Activated T-cell treated with anti-CD3 and anti-CD28 coated beads, Interleukin-2, amount 50 U/mL, for 24 hours (primary cell): ENCODE results near the gene DMRT1.

Source experiments
- DNase-seq: peaks from one replicate; pipeline ENCODE4 v3.0.0-alpha.2; 2020
- H3K27ac Mint-ChIP-seq: 2 replicates; pipeline ENCODE4 v1.8.0; 2020; ENCODE audit warnings: mild to moderate bottlenecking, mixed read lengths
- H3K27me3 Mint-ChIP-seq: 2 replicates; pipeline ENCODE4 v1.8.0; 2020; ENCODE audit warnings: mixed read lengths
- H3K36me3 Mint-ChIP-seq: 2 replicates; pipeline ENCODE4 v1.8.0; 2020; ENCODE audit warnings: low read depth, mixed read lengths
- H3K4me1 Mint-ChIP-seq: 2 replicates; pipeline ENCODE4 v1.8.0; 2020; ENCODE audit warnings: low read depth, mixed read lengths
- H3K4me3 Mint-ChIP-seq: 2 replicates; pipeline ENCODE4 v1.8.0; 2020; ENCODE audit warnings: mild to moderate bottlenecking, moderate library complexity, mixed read lengths
- H3K9me3 Mint-ChIP-seq: 2 replicates; pipeline ENCODE4 v1.8.0; 2020; ENCODE audit warnings: mixed read lengths

DMRT1 gene

DNA sequence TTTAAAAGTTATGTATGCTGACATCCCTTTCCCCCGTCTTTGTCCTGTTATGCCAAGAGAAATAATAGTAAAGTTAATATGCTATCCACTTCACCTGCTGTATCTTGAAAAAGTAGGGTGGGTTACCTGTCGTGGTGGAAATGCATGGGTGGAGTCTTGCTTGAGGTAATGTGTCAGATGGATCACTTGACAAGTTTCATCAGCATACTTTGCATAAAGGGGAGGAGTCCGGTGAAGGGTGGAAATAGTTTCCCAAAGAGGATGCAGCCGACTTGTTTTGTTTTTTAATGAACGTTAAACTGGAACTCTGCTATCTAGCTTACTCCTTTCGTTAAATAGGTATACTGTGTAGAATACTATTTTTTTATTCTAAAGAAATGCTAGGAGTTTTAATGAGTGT is 125.9 kb downstream of the DMRT1 start:
- H3K36me3 Mint-ChIP-seq, result no peaks in the 10 kb centered on the region
- H3K9me3 Mint-ChIP-seq, result no peaks in the 10 kb centered on the region
- H3K27me3 Mint-ChIP-seq, result peaks cover 88% of the 10 kb centered on the region
- peaks cover 18% of the 10 kb centered on the region for H3K4me1 Mint-ChIP-seq
- no peak overlapping the region for H3K27ac Mint-ChIP-seq
- no peak overlapping the region for H3K4me3 Mint-ChIP-seq
- DNase-seq, result no peak

DNA sequence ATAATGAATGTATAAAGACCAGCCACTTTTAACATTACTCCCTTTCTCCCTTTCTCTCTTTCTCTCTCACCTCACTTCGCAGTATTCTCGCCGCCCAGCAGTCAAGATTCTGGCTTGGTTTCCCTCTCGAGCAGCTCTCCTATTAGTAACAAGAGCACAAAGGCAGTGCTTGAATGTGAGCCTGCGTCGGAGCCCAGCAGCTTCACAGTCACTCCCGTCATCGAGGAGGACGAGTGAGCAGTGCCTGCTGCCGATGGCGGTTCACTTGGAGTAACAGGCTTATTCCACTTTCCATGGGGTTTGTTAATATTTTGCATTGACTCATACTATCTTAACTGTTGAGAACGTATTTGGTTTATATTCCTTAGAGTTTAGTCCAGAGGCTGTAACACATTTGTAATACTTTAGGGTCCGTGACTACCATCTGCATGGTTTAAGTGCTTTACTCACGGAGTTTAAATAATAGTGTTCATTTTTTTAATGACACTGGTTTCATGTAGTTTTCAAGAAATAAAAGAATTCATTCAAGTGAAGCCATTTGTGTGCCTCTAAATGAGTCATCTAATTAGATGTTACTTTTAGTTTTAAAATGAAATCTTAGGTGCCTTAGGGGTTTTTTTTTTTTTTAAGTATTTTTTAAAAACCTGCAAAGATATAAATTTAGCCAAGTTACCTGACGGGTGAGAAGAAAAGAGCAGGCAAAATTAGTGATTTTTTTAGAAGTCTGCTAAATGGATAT is 126.6 kb downstream of the DMRT1 start:
- no peak for DNase-seq
- no peaks in the 10 kb centered on the region for H3K36me3 Mint-ChIP-seq
- no peak overlapping the region for H3K4me3 Mint-ChIP-seq
- H3K27me3 Mint-ChIP-seq, result peaks cover 88% of the 10 kb centered on the region
- peaks cover 18% of the 10 kb centered on the region for H3K4me1 Mint-ChIP-seq
- H3K27ac Mint-ChIP-seq, result no peak overlapping the region
- H3K9me3 Mint-ChIP-seq, result no peaks in the 10 kb centered on the region

DNA sequence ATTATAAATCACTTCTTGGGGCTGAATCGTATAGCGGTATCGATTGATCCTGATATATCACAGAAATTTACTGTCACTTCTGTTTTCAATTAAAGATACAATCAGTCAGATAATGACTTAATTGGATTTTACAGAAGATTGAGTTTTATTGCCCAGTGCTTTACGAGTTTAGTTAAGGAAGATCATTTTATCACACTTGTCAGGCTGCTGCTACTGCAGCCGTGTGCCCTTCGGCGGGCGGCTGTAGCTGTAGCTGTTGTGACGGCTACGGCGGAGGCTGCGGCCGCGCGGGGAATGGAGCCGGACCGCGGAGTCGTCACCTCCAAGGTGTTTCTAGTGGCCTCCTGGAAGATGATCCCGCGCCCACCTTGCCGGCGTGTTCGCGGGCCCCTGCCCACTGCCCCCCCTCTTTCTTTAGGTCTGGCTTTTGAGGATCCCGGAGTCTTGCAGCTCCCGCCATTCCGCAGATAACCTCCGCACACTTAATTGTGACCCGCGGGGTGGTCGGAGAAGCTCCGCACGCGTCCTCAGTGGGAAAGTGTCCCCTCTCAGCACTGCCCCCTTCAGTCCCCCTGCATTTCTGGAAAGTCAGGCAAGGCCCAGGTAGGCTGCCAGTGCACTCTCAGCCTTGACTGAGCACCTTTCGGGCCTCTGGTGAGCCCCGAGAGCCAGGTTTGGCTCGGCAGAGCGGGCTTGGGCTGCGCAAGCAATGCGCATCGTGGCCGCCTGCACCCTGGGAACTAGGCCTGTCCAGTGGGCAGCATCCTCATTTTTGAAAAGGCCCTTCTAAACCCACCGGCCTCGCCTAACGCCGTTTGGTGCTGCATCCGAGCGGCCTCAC is 128.0 kb downstream of the DMRT1 start:
- H3K27me3 Mint-ChIP-seq, result peaks cover 93% of the 10 kb centered on the region
- DNase-seq, result no peak
- no peaks in the 10 kb centered on the region for H3K36me3 Mint-ChIP-seq
- peaks cover 28% of the 10 kb centered on the region for H3K4me1 Mint-ChIP-seq
- H3K9me3 Mint-ChIP-seq, result no peaks in the 10 kb centered on the region
- H3K4me3 Mint-ChIP-seq, result no peak overlapping the region
- no peak overlapping the region for H3K27ac Mint-ChIP-seq

DNA sequence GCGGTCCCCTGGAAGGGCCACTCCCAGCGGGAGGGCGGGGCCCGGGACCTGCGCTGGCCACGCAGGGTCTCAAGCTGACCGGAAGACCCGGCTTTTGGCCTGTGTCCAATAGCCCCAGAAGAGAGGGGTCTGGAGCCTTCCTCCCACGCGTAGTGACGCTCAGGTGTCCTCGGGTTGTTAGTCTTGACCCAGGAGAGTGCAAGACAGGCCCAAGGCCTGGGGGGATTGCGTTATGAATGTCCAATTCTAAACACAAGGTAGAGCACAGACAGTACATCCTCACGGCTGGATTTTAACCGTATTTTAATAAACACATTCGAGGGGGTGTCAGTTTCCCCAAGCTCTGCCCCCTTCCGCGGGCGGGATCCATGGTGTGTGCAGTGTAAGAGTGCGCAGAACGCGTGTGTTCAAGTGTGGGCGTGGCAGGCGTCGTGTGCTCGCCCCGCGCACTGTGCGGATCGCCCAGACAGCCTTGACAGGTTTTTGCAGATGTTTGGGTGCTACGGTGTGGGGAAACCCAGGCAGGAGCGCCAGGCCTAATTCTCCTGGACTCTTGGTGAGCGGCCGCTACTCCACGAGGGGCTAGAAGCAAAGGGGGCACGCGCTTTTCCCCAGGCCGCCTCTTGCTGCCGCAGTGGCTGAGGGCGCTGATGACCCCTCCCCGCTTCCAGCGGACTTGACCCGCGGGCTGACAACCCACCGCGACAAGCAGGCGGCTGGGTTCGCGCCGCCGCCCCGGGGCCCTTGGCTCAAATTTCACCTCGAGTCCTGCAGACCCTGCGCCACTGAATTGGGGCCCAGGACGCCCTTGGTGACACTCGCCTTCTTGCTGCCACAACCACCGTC is 128.9 kb downstream of the DMRT1 start:
- DNase-seq, result no peak
- Mint-ChIP-seq H3K27ac (no peak overlapping the region), H3K4me3 (no peak overlapping the region), H3K36me3 (no peaks in the 10 kb centered on the region), H3K9me3 (no peaks in the 10 kb centered on the region), H3K27me3 (peaks cover 93% of the 10 kb centered on the region), H3K4me1 (peaks cover 28% of the 10 kb centered on the region)

DNA sequence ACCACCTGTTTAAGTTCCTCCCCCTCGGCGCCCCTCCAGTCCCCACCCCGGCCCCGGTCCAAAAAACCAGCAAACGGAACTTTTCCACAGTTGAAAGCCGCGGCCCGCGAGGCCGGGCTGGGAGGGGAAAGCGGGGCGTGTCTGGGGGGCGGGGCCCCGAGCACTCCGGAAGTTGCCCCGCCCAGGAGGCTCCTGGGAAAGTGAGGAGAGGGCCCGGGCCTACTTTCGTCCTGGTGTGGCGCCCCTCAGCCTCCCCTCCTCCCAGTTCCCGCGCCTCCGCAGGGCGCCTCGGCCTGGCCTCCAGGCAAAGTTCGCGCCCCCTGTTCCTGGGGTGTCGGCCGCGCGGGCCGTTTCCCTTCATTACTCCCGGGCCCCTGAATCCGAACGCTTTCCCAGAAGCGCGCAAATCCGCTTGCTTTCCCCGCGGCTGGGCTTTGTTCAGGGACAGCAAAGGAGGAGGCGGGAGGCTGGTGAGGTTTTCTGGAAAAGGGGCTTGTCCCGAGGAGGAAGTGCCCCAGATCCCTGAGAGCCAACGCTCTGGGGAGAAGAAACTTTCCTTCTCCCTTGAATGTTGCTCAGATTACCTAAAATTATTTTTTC is 130.5 kb downstream of the DMRT1 start:
- Mint-ChIP-seq H3K4me3 (peak overlapping the region; percentile 38), H3K27ac (no peak overlapping the region), H3K4me1 (peaks cover 34% of the 10 kb centered on the region), H3K9me3 (no peaks in the 10 kb centered on the region), H3K36me3 (no peaks in the 10 kb centered on the region), H3K27me3 (peaks cover 89% of the 10 kb centered on the region)
- DNase-seq, result no peak

DNA sequence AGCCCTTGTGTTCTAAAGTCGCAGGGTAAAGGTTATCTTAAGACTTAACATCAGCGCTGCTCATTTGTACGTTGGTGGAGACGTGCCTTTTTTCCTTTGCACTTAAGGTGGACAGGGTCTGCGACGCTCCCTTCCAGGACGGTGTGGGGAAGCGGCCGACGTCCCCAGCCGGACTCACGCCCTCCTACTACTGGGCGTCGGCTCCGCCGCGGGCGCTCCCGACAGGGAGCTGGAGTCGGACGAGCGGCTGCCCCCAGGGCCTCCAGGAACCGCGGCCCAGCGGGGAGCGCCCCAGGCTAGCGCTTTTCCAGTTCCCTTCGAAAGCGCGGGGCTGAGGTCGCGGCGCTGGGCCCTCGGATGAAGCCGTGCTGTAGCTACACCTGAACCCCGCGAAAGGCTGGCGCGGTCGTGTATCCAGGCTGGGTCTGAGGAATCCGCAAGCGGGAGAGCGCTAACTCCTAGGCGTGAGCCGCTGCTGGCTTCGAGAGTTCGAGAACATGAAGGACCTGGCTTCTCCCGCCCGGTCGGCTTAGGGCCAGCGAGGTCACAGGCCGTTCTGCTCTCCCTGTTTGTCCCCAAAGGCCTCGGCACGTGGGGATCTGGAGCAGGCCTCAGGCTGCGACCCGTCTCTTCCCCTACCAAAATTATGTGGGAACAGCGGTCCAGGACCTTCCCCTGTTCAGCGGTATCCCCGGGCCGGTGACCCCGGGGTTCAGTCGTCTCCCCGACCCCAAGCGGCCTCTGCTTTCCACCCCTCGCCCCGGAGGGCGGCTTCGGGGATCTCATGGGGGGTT is 131.2 kb downstream of the DMRT1 start:
- H3K9me3 Mint-ChIP-seq, result no peaks in the 10 kb centered on the region
- peaks cover 34% of the 10 kb centered on the region for H3K4me1 Mint-ChIP-seq
- H3K27ac Mint-ChIP-seq, result no peak overlapping the region
- H3K36me3 Mint-ChIP-seq, result no peaks in the 10 kb centered on the region
- no peak for DNase-seq
- H3K4me3 Mint-ChIP-seq, result peak overlapping the region; percentile 38
- peaks cover 87% of the 10 kb centered on the region for H3K27me3 Mint-ChIP-seq

DNA sequence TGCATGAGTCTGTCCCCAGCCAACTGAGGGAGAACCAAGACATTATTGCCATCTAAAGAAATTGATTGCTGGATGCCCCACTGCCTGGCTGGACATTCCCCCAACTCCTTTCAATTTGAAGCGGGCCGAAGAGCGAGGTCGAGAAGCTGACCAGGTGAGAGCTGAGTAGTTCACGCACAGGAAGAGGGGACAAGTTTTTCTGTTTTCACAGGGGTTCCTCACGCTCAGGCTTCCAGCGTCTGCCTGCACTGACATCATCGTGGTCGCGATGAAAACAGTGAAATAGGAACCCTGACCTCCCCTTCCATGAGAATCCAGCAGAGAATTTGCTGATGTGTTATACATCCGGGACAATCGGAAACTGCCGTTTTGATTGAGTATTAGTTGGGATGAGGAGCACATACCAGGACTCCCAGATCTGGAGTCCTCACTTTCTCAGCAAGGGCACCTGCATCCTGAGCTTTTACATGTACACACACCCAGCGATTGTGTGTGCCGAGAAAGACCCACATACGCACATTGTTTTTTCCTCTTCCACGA is 131.9 kb downstream of the DMRT1 start:
- H3K9me3 Mint-ChIP-seq, result no peaks in the 10 kb centered on the region
- H3K27ac Mint-ChIP-seq, result peak overlapping the region; percentile 4
- H3K36me3 Mint-ChIP-seq, result no peaks in the 10 kb centered on the region
- DNase-seq, result no peak
- H3K27me3 Mint-ChIP-seq, result peaks cover 87% of the 10 kb centered on the region
- H3K4me1 Mint-ChIP-seq, result peaks cover 30% of the 10 kb centered on the region
- H3K4me3 Mint-ChIP-seq, result no peak overlapping the region

DNA sequence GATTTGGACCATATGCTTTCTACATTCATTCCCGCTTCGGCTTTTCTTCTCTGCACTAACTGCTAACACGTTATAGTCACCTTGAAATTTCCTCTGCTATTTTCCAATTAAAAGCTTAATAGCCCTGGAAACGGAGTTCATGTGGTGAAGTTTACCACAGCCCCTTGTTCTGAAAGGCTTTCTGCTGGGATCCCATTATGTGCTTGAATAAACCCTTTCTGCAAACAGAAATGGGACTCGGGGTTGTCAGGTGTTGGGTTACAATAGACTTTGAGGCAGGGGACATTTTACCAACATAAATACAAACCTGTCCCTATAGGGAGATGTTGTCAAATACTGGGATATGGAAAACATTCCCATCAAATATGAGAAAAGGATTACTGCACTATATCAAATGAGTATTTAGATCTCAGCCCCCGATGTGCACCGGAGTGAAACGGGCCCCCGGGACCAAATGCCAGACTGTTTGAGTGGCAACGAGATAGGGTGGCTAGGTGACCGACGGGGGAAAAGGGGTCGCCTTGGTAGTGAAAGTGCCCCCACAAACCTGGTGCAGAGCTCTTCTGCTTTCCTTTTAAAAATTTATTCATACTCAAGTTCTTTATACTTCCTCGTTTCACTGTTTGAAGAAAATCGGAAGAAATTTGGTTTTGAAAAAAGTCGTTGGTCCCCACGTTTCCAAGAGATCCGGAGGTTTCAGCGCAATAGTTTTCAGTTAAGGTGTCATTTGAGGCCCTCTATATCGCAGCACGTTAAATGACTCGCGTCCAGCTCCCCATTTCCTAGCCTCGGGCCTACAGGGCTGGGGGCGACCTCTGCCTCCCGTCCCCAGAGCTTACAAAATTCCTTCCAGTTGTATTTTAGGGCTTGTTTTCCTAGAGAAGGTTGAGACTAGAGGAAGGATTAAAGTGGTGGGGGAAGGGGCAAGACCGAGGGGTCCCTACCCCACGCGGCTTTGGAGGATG is 132.8 kb downstream of the DMRT1 start:
- Mint-ChIP-seq H3K4me3 (no peak overlapping the region), H3K9me3 (no peaks in the 10 kb centered on the region), H3K4me1 (peaks cover 29% of the 10 kb centered on the region), H3K27ac (no peak overlapping the region), H3K27me3 (peaks cover 87% of the 10 kb centered on the region), H3K36me3 (no peaks in the 10 kb centered on the region)
- DNase-seq, result no peak

DNA sequence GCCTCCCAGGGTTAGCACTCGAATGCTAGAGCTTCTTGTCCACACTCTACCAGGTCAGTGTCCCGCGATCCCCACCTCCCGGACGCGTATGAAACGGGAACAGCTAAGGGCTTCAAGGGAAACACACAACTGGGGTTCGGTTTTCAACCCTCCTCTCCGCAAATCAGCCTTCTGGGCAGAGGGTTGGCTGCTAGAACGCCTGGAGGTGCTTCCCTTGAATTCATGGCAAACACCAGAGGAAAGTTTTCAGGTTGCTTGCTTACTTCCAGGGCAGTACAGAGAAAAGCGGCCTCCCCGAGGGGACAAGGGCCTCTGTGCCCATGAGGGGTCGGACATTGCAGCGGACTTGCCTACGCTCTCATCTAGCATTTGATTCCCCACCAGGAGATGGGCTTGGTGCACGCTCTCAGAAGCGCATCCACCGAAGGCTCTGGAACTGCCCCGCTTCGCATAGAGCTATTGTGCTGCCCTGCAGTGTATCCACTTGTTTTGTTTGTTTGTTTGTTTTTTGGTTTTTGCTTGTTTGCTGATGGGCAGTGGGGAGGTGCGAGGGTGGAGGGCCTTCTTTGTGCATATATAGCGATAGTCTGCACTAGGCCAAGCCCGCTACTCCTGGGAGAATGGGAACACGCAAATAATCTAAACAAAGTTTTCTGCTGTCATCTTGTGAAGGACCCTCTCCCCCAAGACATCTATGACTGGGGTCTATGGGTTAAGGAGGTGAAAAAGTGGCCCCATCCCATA is 133.7 kb downstream of the DMRT1 start:
- Mint-ChIP-seq H3K27me3 (peaks cover 88% of the 10 kb centered on the region), H3K4me1 (peaks cover 25% of the 10 kb centered on the region), H3K36me3 (no peaks in the 10 kb centered on the region), H3K27ac (no peak overlapping the region), H3K4me3 (no peak overlapping the region), H3K9me3 (no peaks in the 10 kb centered on the region)
- no peak for DNase-seq

DNA sequence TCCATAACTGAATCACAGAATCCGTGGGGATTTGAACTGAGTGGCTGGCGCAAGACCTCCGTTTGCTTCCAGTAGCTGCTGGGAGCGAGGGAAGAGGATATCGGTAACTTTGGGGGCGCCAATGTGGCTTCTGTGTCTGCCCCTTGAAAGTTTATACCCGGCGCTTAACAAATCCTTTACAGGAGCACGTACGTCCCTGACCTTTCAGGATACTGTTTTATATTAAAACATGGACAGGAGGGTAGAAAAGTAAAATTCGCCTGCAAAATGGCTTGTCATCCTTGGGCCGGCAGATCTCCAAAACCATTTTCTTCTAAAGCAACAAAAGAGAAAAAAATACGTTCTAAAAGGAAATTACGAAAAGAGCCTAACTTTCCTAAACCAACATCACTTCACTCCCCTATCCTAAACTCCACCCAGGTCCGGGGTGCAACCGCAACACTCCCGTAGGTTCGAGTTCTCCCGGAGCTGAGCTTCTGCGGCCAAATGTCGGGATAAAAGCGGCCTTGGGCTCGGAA is 134.3 kb downstream of the DMRT1 start:
- Mint-ChIP-seq H3K27me3 (peaks cover 85% of the 10 kb centered on the region), H3K27ac (peak overlapping the region; percentile 29), H3K9me3 (no peaks in the 10 kb centered on the region), H3K4me1 (peaks cover 22% of the 10 kb centered on the region), H3K36me3 (no peaks in the 10 kb centered on the region), H3K4me3 (peak overlapping the region; percentile 35)
- DNase-seq, result no peak

DNA sequence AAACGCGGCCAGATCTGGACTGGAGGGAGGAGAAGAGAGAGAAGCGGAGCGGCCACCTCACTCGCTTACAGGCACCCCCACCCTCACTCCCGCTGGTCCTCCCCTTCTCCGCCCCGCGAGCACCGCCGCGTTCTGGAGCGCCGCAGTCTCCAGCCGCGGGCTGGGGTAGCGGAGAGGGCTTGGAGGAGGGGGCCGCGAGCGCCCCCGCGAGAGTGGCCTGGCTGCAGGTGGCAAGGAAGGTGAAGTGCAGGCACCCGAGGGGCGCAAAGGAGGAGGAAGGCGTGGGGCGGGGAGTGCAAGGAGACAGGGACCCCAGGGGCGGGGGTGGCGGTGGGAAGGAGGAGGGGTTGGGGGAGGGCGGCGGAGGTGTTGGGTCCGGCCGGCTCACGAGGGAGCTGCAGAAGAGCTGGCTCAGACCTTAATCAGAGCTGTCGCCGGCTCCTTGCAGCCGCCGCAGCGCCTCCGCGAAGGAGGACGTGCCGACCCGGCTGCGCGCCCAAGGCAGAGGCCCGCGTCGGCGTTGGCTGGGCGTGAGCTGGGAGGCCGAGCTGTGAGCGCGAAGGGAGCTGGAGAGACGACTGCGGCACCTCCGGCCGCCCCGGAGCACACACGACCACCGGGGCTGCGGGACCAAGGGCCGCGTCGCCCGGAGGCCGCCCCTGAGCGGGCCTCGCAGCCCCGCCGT is 134.9 kb downstream of the DMRT1 start, which contains the start of gene DMRT3:
TSS of gene DMRT3 (plus strand) at position 398 of the 685 bp plus-strand sequence. CDS start 347 bp downstream, outside the sequence.
- Mint-ChIP-seq H3K4me1 (peaks cover 20% of the 10 kb centered on the region), H3K27me3 (peaks cover 85% of the 10 kb centered on the region), H3K4me3 (peak within 1 kb of the TSS; percentile 35), H3K9me3 (no peaks in the 10 kb centered on the region), H3K36me3 (no peaks in the 10 kb centered on the region), H3K27ac (peak within 1 kb of the TSS; percentile 29)
- no peak for DNase-seq
